ENCODE measurements around the gene INAVA.

DNA sequence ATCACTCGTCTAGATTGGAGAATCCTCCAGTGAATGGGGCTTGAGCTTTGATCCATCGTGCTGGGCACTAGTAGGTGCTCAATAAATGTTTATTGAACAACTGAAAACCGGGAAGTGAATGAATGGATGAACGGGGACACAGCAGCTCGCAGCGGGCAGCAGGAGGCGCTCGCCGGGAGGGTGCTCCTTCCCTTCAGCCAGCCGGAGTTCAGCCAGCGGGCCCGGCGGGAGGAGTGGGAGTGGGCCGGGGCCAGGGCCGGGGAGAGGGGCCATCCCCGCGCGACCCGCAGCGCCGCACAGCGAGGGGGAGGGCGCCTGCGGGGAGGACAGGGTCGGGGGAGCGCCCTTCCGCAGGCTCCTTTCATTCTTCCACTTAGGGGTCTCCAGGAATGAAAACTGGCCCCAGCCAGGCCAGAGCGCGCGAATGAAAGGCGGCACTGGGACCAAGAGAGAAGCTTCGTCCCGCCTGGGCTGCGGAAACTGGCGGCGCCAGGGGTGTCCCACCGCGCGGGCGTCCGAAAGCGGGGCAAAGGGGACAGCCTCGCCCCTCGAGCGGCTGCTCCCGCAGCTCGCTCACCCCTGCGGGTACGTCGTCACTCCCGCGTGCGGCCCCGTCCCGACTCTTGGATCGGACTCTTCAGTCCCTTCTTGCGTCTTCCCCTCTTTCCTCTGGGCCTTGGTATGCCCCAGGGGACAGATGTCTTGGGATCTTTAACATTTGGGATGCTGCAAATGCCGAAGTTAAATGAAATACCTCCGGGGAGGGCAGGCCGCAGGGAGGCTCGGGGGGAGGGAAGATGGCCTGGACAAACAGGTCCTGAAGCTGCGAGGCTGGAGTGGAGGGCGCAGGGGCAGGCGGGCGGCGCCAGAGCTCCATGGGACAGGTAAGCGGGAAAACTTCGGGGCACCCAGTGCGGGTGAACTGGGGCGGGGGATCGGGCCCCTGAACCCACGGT, 3.6 kb upstream of the INAVA start:
- no peak for TF ChIP-seq EZH2 (IDR thresholded peaks at IDR 0.05)
- TF ChIP-seq, protein P1, sequence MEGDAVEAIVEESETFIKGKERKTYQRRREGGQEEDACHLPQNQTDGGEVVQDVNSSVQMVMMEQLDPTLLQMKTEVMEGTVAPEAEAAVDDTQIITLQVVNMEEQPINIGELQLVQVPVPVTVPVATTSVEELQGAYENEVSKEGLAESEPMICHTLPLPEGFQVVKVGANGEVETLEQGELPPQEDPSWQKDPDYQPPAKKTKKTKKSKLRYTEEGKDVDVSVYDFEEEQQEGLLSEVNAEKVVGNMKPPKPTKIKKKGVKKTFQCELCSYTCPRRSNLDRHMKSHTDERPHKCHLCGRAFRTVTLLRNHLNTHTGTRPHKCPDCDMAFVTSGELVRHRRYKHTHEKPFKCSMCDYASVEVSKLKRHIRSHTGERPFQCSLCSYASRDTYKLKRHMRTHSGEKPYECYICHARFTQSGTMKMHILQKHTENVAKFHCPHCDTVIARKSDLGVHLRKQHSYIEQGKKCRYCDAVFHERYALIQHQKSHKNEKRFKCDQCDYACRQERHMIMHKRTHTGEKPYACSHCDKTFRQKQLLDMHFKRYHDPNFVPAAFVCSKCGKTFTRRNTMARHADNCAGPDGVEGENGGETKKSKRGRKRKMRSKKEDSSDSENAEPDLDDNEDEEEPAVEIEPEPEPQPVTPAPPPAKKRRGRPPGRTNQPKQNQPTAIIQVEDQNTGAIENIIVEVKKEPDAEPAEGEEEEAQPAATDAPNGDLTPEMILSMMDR (IDR thresholded peaks at IDR 0.05), result peak; percentile 76
- TF ChIP-seq EZH2phosphoT487 (IDR thresholded peaks at IDR 0.05), result no peak

All from neural progenitor cell (in vitro differentiated cells).